ENCODE data around the gene MRS2. TPM values are rescaled to one million over a fixed set of nuclear protein-coding genes. Genes with fewer than 3 reads are reported as not detected.
A peak's percentile ranks its signal among the peaks of the same experiment; 100 is the strongest.
"Not testable (repeated sequence)": the region's sequence is repeated elsewhere in the genome, so short reads cannot be mapped to it uniquely, and the experiment has no call there.

MRS2 gene
- total RNA-seq, 1 donor from 2014 or later: 27.5 TPM

DNA sequence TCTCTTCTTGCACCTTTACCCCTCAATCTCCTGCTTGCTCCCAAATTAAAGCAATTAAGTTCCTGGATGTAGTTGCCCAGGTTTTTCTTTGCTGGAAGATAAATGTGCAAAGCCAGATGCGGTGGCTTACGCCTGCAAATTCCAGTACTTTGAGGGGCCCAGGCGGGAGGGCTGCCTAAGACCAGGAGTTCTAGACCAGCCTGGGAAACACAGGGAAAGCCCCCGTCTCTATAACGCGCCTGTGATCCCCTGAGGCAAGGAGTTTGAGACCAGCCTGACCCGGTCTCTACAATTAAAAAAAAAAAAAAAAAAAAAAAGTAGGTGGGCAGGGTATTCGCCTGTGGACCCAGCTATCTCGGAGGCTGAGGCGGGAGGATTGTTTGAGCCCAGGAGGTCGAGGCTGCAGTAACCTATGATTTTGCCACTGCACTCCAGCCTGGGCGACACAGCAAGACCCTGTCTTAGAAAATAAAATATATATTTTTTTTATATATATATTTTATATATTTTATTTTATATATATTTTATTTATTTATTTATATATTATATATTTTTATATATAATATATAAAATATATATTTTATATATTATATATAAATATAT, 44.4 kb upstream of the MRS2 start:
- peak overlapping the region; percentile 69 for H3K27ac Mint-ChIP-seq
- H3K27me3 Mint-ChIP-seq (ENCODE audit: low read depth): peaks cover 14% of the 10 kb centered on the region
- peak overlapping the region; percentile 76 for H3K4me3 Mint-ChIP-seq
- H3K9me3 Mint-ChIP-seq: no peaks in the 10 kb centered on the region
- no peak for DNase-seq (ENCODE audit: low spot score in 2 of 2, unreplicated experiment in 2 of 2)
- H3K36me3 Mint-ChIP-seq: no peaks in the 10 kb centered on the region
- TF ChIP-seq, protein P1, sequence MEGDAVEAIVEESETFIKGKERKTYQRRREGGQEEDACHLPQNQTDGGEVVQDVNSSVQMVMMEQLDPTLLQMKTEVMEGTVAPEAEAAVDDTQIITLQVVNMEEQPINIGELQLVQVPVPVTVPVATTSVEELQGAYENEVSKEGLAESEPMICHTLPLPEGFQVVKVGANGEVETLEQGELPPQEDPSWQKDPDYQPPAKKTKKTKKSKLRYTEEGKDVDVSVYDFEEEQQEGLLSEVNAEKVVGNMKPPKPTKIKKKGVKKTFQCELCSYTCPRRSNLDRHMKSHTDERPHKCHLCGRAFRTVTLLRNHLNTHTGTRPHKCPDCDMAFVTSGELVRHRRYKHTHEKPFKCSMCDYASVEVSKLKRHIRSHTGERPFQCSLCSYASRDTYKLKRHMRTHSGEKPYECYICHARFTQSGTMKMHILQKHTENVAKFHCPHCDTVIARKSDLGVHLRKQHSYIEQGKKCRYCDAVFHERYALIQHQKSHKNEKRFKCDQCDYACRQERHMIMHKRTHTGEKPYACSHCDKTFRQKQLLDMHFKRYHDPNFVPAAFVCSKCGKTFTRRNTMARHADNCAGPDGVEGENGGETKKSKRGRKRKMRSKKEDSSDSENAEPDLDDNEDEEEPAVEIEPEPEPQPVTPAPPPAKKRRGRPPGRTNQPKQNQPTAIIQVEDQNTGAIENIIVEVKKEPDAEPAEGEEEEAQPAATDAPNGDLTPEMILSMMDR (IDR thresholded peaks at IDR 0.05; ENCODE audit: unreplicated experiment): no peak
- H3K4me1 Mint-ChIP-seq: peaks cover 24% of the 10 kb centered on the region

DNA sequence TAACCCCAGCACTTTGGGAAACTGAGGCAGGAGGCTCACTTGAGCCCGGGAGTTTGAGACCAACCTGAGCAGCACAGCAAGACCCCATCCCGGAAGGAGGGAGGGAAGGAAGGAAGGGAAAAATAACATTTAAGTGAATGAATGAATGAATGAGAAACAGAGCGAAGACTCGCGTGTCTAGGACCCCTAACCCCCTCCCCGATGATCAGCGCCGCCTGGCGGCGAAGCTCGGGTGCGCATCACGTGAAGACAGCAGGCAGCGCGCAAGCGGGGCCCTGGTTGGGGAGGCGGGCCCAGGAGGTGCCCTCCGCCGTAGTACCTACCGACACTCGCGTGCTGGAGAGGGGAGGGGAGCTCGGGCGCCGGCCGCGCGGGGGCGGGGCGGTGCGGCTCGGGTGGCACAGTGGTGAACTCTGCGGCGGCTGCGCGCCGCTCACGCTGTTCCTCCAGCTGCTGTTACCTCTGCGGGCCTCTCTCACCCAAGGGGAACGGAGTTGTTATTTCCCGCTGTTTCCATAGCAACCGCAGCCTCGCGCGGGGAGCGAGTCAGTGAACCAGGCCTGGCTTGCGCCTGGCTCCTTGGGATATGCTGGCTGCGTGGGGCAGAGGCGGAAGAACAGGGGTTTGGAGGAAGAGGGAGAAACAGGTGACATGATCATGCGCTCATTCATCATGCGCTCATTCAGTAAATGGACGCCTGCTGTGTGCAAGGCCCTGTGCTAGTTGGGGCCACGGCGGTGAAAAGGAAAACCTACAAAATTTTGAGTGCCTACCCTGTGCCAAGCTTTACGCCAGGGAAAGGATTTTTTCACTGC, 42.9 kb upstream of the MRS2 start:
- Mint-ChIP-seq H3K4me3 (peak overlapping the region; percentile 71), H3K4me1 (peaks cover 23% of the 10 kb centered on the region), H3K27ac (peak overlapping the region; percentile 90), H3K36me3 (no peaks in the 10 kb centered on the region), H3K27me3 (ENCODE audit: low read depth) (peaks cover 13% of the 10 kb centered on the region), H3K9me3 (no peaks in the 10 kb centered on the region)
- TF ChIP-seq, protein P1 (IDR thresholded peaks at IDR 0.05; ENCODE audit: unreplicated experiment): peak; percentile 86
- DNase-seq (ENCODE audit: low spot score in 2 of 2, unreplicated experiment in 2 of 2): peak; percentile 75 to 82

DNA sequence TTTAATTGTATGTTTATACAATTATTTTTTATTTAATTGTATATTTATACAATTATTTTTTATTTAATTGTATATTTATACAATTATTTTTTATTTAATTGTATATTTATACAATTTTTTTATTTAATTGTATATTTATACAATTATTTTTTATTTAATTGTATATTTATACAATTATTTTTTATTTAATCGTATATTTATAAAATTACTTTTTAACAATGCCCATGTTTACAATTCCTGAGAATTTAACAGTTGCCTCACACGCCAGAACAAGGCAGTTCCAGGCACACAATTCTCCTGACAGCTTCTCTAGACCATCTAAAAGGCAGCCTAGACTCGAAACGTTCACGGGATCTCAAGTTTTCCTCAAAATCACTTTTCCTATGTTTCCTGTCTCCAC, 40.4 kb upstream of the MRS2 start:
- H3K4me3 Mint-ChIP-seq; H3K9me3 Mint-ChIP-seq; H3K27me3 Mint-ChIP-seq (ENCODE audit: low read depth); H3K36me3 Mint-ChIP-seq; DNase-seq (ENCODE audit: low spot score in 2 of 2, unreplicated experiment in 2 of 2); H3K27ac Mint-ChIP-seq: not testable (repeated sequence)
- peaks cover 22% of the 10 kb centered on the region for H3K4me1 Mint-ChIP-seq

- H3K27me3 Mint-ChIP-seq (ENCODE audit: low read depth); H3K27ac Mint-ChIP-seq; DNase-seq (ENCODE audit: low spot score in 2 of 2, unreplicated experiment in 2 of 2); H3K36me3 Mint-ChIP-seq; H3K4me3 Mint-ChIP-seq; H3K9me3 Mint-ChIP-seq: not testable (repeated sequence)
- peaks cover 10% of the 10 kb centered on the region for H3K4me1 Mint-ChIP-seq
Measured at GRCh38 chr6:24365103-24365633, 37.6 kb upstream of the MRS2 start.

DNA sequence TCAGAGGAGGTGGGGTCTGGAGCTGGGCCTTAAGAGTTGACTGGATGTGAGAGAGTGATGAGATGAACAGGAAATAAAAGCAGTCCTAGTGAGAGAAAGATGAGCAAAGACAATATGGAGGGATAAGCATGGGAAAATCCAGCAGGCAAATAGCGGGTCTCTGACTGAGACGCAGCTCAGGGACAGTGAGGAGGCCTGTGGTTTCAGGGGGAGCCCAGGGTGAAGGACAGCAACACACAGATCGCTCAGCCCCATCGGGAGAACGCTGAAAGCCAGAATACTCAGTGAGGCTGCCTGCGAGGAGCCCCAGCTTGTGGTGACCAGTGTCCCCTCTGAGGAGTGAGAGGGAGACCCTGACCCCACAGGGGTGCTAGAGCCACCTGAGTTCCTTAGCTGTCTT, 28.1 kb upstream of the MRS2 start:
- TF ChIP-seq, protein P1 (IDR thresholded peaks at IDR 0.05; ENCODE audit: unreplicated experiment): no peak
- no peak overlapping the region for H3K27ac Mint-ChIP-seq
- H3K9me3 Mint-ChIP-seq: peaks cover 11% of the 10 kb centered on the region
- H3K4me3 Mint-ChIP-seq: no peak overlapping the region
- H3K27me3 Mint-ChIP-seq (ENCODE audit: low read depth): no peaks in the 10 kb centered on the region
- no peaks in the 10 kb centered on the region for H3K36me3 Mint-ChIP-seq
- DNase-seq (ENCODE audit: low spot score in 2 of 2, unreplicated experiment in 2 of 2): no peak
- H3K4me1 Mint-ChIP-seq: peaks cover 10% of the 10 kb centered on the region

GRCh38 chr6:24376871-24377270, 25.9 kb upstream of the MRS2 start:
- no peaks in the 10 kb centered on the region for H3K36me3 Mint-ChIP-seq
- H3K4me1 Mint-ChIP-seq: peaks cover 13% of the 10 kb centered on the region
- H3K9me3 Mint-ChIP-seq: peaks cover 6% of the 10 kb centered on the region
- no peak for DNase-seq (ENCODE audit: low spot score in 2 of 2, unreplicated experiment in 2 of 2)
- no peaks in the 10 kb centered on the region for H3K27me3 Mint-ChIP-seq (ENCODE audit: low read depth)
- TF ChIP-seq, protein P1 (IDR thresholded peaks at IDR 0.05; ENCODE audit: unreplicated experiment): no peak
- H3K27ac Mint-ChIP-seq: peak overlapping the region; percentile 35
- H3K4me3 Mint-ChIP-seq: no peak overlapping the region

All from mesothelial cell of epicardium (in vitro differentiated cells).